ENCODE results near the gene ZNF672. TPM values are rescaled to one million over a fixed set of nuclear protein-coding genes. Genes with fewer than 3 reads are reported as not detected.
A peak's percentile ranks its signal among the peaks of the same experiment; 100 is the strongest.

Gene ZNF672
- polyA plus RNA-seq, 3 donors from 2014 or later: 17.1 to 36.9 (median 29.3) TPM

DNA sequence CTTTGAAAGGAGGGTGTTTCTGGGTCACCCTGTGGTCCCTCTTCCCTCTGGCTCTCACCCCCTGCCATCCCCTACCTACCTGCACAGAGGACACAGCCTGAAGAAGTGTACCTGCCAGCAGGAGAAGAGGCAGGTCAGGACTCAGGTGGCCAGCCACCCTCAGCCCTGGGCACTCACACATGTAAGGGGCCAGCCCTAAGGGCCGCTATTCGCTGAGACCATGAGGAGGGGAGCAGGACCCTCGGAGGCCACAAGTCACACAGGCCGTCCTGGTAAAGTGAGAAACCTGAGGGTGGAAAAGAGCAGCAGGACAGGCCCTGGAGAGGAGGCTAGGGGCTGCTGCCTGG lies 19.7 kb downstream of the ZNF672 start:
- Mint-ChIP-seq H3K36me3 (no peaks in the 10 kb centered on the region), H3K9me3 (no peaks in the 10 kb centered on the region), H3K27me3 (ENCODE audit: low read depth in 3 of 3) (peaks cover 12 to 20% (median 16%) of the 10 kb centered on the region in 3 donors), H3K4me1 (peaks cover 36 to 49% of the 10 kb centered on the region in 2 donors), H3K27ac (peak overlapping the region in 5 of 6 donors; percentile 5 to 97 (median 95)), H3K4me3 (peak overlapping the region; percentile 81 to 96 (median 88))
- DNase-seq: no peak

DNA sequence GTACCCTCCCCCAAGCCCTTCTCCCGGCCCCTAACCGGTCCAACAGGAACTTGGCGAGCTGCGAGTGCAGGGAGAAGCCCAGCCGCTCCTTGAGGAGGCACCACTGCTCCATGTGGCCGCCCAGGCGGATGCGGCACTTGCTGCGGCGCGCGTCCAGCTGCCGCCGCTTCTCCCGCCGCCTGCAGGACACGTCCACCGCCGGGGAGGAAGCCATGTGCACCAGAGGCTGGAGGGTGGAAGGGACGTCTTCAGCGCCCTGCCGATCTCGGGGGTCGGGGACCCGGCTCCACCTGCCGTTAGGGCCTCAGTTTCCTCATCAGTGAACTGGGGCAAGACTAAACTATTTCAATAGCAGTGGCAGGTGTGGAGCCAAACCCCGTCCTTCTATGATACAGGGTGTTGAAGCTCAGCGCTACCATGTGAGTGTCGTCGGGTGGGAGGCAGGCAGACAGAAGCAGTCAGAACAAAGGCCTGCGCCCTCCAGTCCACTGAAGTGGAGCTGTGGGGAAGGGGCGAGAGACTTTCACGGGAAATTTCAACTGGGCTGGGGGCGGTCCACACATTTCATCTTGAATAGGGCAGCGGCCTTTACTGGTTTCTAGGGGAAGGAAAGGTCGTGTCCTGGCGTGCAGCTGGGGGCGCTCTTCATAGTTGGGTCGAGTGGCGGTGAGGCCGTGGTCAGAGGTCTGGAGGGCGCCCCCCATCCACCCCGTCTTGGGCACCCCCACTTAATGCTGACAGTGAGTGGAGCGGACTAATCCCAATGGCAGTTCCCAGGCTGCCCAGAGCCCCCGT lies 20.3 kb downstream of the ZNF672 start:
- H3K4me1 Mint-ChIP-seq: peaks cover 40 to 53% of the 10 kb centered on the region in 2 donors

GRCh38 chr1:248858891-248859889 lies 21.2 kb downstream of the ZNF672 start, which contains the start of gene ZNF692:
TSS of gene ZNF692 (minus strand) at chr1:248859085. CDS start at chr1:248858309, 776 bp downstream.
- Mint-ChIP-seq H3K27me3 (ENCODE audit: low read depth in 3 of 3) (peaks cover 12 to 20% (median 18%) of the 10 kb centered on the region in 3 donors), H3K9me3 (no peaks in the 10 kb centered on the region), H3K36me3 (no peaks in the 10 kb centered on the region), H3K4me1 (peaks cover 46 to 61% of the 10 kb centered on the region in 2 donors), H3K27ac (peak within 1 kb of the TSS; percentile 91 to 99 (median 96)), H3K4me3 (peak within 1 kb of the TSS; percentile 81 to 96 (median 88))
- peak; percentile 97 for DNase-seq

More for the DNA sequence above, 20.3 kb downstream of the ZNF672 start:
- peak overlapping the region; percentile 81 to 96 (median 88) for H3K4me3 Mint-ChIP-seq
- H3K27me3 Mint-ChIP-seq (ENCODE audit: low read depth in 3 of 3): peaks cover 12 to 20% (median 16%) of the 10 kb centered on the region in 3 donors
- no peaks in the 10 kb centered on the region for H3K36me3 Mint-ChIP-seq
- H3K9me3 Mint-ChIP-seq: no peaks in the 10 kb centered on the region
- peak in 1 of 3 donors; percentile 30 for DNase-seq
- H3K27ac Mint-ChIP-seq: peak overlapping the region; percentile 77 to 99 (median 96)

GRCh38 chr1:248860007-248860406 lies 22.0 kb downstream of the ZNF672 start:
- DNase-seq: no peak
- H3K4me3 Mint-ChIP-seq: peak overlapping the region; percentile 81 to 96 (median 88)
- H3K4me1 Mint-ChIP-seq: peaks cover 53 to 69% of the 10 kb centered on the region in 2 donors
- no peaks in the 10 kb centered on the region for H3K36me3 Mint-ChIP-seq
- peaks cover 12 to 20% (median 18%) of the 10 kb centered on the region in 3 donors for H3K27me3 Mint-ChIP-seq (ENCODE audit: low read depth in 3 of 3)
- H3K9me3 Mint-ChIP-seq: no peaks in the 10 kb centered on the region
- peak overlapping the region; percentile 91 to 99 (median 96) for H3K27ac Mint-ChIP-seq

DNA sequence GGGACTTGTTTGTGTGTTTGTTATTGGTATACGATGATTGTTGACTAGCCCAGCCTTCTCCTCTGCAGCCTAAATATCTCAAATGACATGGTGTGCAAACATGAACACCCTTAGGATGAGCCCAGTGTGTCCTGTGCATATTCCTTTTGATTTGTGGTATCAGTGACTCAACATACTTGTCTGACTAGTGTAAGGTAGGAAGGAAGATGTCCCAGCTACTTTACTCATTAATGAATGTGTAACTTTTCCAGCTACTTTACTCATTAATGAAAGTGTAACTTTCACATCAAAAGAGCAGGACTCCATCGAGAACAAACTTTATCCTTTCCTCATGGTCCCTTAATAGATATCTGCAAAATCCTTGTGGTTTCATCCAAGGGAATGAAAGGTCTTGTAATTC lies 23.6 kb downstream of the ZNF672 start:
- Mint-ChIP-seq H3K9me3 (no peaks in the 10 kb centered on the region), H3K4me1 (peaks cover 53 to 63% of the 10 kb centered on the region in 2 donors), H3K27ac (peak overlapping the region in 4 of 6 donors; percentile 5 to 76 (median 42)), H3K4me3 (peak overlapping the region in 3 of 5 donors; percentile 55 to 90 (median 58)), H3K27me3 (ENCODE audit: low read depth in 3 of 3) (peaks cover 10 to 20% (median 16%) of the 10 kb centered on the region in 3 donors), H3K36me3 (no peaks in the 10 kb centered on the region)
- no peak for DNase-seq

GRCh38 chr1:248862695-248862997 lies 24.6 kb downstream of the ZNF672 start:
- Mint-ChIP-seq H3K4me3 (peak overlapping the region; percentile 81 to 93 (median 90)), H3K36me3 (no peaks in the 10 kb centered on the region), H3K9me3 (no peaks in the 10 kb centered on the region), H3K27ac (peak overlapping the region; percentile 79 to 94 (median 88)), H3K4me1 (peaks cover 50 to 57% of the 10 kb centered on the region in 2 donors), H3K27me3 (ENCODE audit: low read depth in 3 of 3) (peaks cover 10 to 20% (median 18%) of the 10 kb centered on the region in 3 donors)
- no peak for DNase-seq

- Mint-ChIP-seq H3K9me3 (no peaks in the 10 kb centered on the region), H3K4me1 (peaks cover 45 to 55% of the 10 kb centered on the region in 2 donors), H3K36me3 (no peaks in the 10 kb centered on the region), H3K4me3 (peak overlapping the region; percentile 81 to 93 (median 91)), H3K27me3 (ENCODE audit: low read depth in 3 of 3) (peaks cover 10 to 18% (median 16%) of the 10 kb centered on the region in 3 donors), H3K27ac (peak overlapping the region; percentile 84 to 96 (median 92))
- peak; percentile 82 to 85 (median 85) for DNase-seq
These were observed 25.2 kb downstream of the ZNF672 start for GRCh38 chr1:248862998-248863881.

DNA sequence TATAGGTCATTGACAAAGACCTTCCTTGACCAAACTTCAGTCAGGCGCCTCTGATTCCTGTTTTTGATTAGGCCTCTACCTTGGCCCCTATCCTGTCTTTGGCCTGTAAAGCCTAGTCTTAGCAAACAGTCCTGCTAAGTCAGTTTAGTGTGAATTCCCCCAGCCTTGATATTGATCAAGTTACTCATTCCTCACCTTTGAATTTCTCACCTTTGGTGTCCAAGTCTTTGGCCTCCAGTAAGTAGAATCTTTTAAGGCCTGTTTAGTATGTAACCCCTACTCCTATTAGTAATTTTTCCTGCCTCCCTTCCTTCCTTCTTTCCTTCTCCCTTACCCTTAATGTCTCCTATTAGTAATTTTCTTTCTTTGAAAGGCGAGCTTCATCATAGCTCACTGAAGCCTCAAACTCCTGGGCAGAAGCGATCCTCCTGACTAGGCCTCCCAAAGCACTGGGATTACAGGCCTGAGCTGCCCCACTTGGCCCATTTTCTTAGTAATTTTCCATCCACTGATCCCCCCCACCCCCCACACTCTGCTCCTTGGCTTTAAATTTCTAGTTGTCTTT lies 33.9 kb downstream of the ZNF672 start:
- H3K27me3 Mint-ChIP-seq (ENCODE audit: low read depth in 3 of 3): peaks cover 14 to 30% (median 28%) of the 10 kb centered on the region in 3 donors
- peak overlapping the region in 4 of 6 donors; percentile 67 to 100 (median 78) for H3K27ac Mint-ChIP-seq
- peaks cover 28 to 46% of the 10 kb centered on the region in 2 donors for H3K4me1 Mint-ChIP-seq
- H3K9me3 Mint-ChIP-seq: peaks cover 0 to 10% (median 4%) of the 10 kb centered on the region in 6 donors
- no peaks in the 10 kb centered on the region for H3K36me3 Mint-ChIP-seq
- peak overlapping the region in 4 of 5 donors; percentile 36 to 68 (median 54) for H3K4me3 Mint-ChIP-seq
- no peak for DNase-seq

- Mint-ChIP-seq H3K27me3 (ENCODE audit: low read depth in 3 of 3) (peaks cover 14 to 30% (median 29%) of the 10 kb centered on the region in 3 donors), H3K4me1 (peaks cover 28 to 47% of the 10 kb centered on the region in 2 donors), H3K36me3 (no peaks in the 10 kb centered on the region), H3K9me3 (peaks cover 0 to 10% (median 4%) of the 10 kb centered on the region in 6 donors), H3K27ac (peak overlapping the region; percentile 98 to 100 (median 100)), H3K4me3 (peak overlapping the region; percentile 96 to 99 (median 97))
- DNase-seq: peak in 1 of 3 donors; percentile 31
These were observed 34.9 kb downstream of the ZNF672 start for GRCh38 chr1:248872752-248873408.

- H3K36me3 Mint-ChIP-seq: no peaks in the 10 kb centered on the region
- peak; percentile 94 to 95 (median 95) for DNase-seq
- peak overlapping the region; percentile 98 to 100 (median 100) for H3K27ac Mint-ChIP-seq
- peaks cover 28 to 47% of the 10 kb centered on the region in 2 donors for H3K4me1 Mint-ChIP-seq
- peak overlapping the region; percentile 96 to 99 (median 97) for H3K4me3 Mint-ChIP-seq
- peaks cover 14 to 31% (median 29%) of the 10 kb centered on the region in 3 donors for H3K27me3 Mint-ChIP-seq (ENCODE audit: low read depth in 3 of 3)
- peaks cover 0 to 10% (median 4%) of the 10 kb centered on the region in 6 donors for H3K9me3 Mint-ChIP-seq
These were observed 35.5 kb downstream of the ZNF672 start for GRCh38 chr1:248873409-248873992.

- peak; percentile 90 to 93 (median 92) for DNase-seq
- peaks cover 14 to 31% (median 29%) of the 10 kb centered on the region in 3 donors for H3K27me3 Mint-ChIP-seq (ENCODE audit: low read depth in 3 of 3)
- peaks cover 28 to 47% of the 10 kb centered on the region in 2 donors for H3K4me1 Mint-ChIP-seq
- peak overlapping the region; percentile 96 to 99 (median 97) for H3K4me3 Mint-ChIP-seq
- H3K36me3 Mint-ChIP-seq: no peaks in the 10 kb centered on the region
- H3K27ac Mint-ChIP-seq: peak overlapping the region; percentile 98 to 100 (median 100)
- peaks cover 0 to 10% (median 4%) of the 10 kb centered on the region in 6 donors for H3K9me3 Mint-ChIP-seq
These were observed 36.0 kb downstream of the ZNF672 start for GRCh38 chr1:248873993-248874533.

Data from immature natural killer cell (primary cell).